Lower lobe of right lung (tissue), 2 donors: ENCODE measurements around the gene WDR45B. TPM values are rescaled to one million over a fixed set of nuclear protein-coding genes. Genes with fewer than 3 reads are reported as not detected.
A peak's percentile ranks its signal among the peaks of the same experiment; 100 is the strongest.
"Not testable (repeated sequence)": the region's sequence is repeated elsewhere in the genome, so short reads cannot be mapped to it uniquely, and the experiment has no call there.

Experiments
- ATAC-seq, 2 donors: fragments of 200-7000 bp; cut with Tn5 transposase; one replicate each; pipeline ENCODE4 v1.9.1; 2020 to 2022; ENCODE audit warnings: mild to moderate bottlenecking in 2 of 2, moderate library complexity in 2 of 2
- DNase-seq: peaks from one replicate; pipeline ENCODE4 v3.0.0-alpha.2; 2020
- H3K27ac ChIP-seq: fragments of 200-600 bp; one replicate; pipeline ENCODE4 v1.8.0; 2022
- H3K27me3 ChIP-seq: fragments of 200-600 bp; one replicate; pipeline ENCODE4 v1.8.0; 2022; ENCODE audit warnings: low read depth
- H3K36me3 ChIP-seq: fragments of 200-600 bp; one replicate; pipeline ENCODE4 v1.8.0; 2022; ENCODE audit warnings: mild to moderate bottlenecking
- H3K4me1 ChIP-seq: fragments of 200-600 bp; one replicate; pipeline ENCODE4 v1.8.0; 2022
- H3K4me3 ChIP-seq: fragments of 200-600 bp; one replicate; pipeline ENCODE4 v1.8.0; 2022; ENCODE audit warnings: mild to moderate bottlenecking
- H3K9me3 ChIP-seq: fragments of 200-600 bp; one replicate; pipeline ENCODE4 v1.8.0; 2022
- intact Hi-C: fragments of 100-400 bp; cut with DNase I; formaldehyde crosslinking; loops from one replicate; pipeline ENCODE4 v1.11.0; 2022
- total RNA-seq: library from RNA; stranded (reverse); fragmentation: NEBNext Ultra II Directional; extraction: Animal tissue kit (Norgen Biotek cat#: 25700); gene quantifications from one replicate; pipeline ENCODE4 v1.2.1, GENCODE V29; 2021
- TF ChIP-seq, protein P1 (sequence below): fragments of 200-600 bp; IDR thresholded peaks from one replicate; pipeline ENCODE4 v1.8.0; 2022; ENCODE audit warnings: antibody characterized with exemption, mild to moderate bottlenecking
- donor health status: DM: no; HTN: yes; CAD: no; lungs with severe emphysema.

Gene WDR45B
- total RNA-seq, 1 donor from 2014 or later: 66.1 TPM

DNA sequence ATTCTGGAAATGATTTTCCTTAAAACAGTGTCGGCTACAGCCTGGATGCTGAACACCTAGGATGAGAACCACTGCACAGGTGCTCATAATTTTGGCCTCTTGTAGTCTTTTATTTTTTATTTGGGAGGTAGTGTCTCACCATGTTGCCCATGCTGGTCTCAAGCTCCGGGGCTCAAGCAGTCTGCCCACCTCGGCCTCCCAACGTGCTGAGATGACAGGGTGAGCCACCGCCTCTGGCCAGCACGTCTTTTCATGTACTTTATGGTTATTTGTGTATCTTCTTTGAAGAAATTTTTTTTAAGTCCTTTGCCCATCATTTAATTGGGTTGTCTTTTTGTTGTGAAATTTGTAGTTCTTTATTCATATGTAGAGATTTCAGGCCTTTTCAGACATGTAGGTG is 58.0 kb downstream of the WDR45B start:
- peaks cover 23% of the 10 kb centered on the region for H3K36me3 ChIP-seq
- TF ChIP-seq, protein P1, sequence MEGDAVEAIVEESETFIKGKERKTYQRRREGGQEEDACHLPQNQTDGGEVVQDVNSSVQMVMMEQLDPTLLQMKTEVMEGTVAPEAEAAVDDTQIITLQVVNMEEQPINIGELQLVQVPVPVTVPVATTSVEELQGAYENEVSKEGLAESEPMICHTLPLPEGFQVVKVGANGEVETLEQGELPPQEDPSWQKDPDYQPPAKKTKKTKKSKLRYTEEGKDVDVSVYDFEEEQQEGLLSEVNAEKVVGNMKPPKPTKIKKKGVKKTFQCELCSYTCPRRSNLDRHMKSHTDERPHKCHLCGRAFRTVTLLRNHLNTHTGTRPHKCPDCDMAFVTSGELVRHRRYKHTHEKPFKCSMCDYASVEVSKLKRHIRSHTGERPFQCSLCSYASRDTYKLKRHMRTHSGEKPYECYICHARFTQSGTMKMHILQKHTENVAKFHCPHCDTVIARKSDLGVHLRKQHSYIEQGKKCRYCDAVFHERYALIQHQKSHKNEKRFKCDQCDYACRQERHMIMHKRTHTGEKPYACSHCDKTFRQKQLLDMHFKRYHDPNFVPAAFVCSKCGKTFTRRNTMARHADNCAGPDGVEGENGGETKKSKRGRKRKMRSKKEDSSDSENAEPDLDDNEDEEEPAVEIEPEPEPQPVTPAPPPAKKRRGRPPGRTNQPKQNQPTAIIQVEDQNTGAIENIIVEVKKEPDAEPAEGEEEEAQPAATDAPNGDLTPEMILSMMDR: no peak
- intact Hi-C loops: no loop called here
- DNase-seq: peak; percentile 36
- H3K27ac ChIP-seq: peak overlapping the region; percentile 89
- ATAC-seq: no peak
- no peak overlapping the region for H3K4me3 ChIP-seq
- peaks cover 46% of the 10 kb centered on the region for H3K4me1 ChIP-seq
- H3K9me3 ChIP-seq: no peaks in the 10 kb centered on the region
- no peaks in the 10 kb centered on the region for H3K27me3 ChIP-seq

DNA sequence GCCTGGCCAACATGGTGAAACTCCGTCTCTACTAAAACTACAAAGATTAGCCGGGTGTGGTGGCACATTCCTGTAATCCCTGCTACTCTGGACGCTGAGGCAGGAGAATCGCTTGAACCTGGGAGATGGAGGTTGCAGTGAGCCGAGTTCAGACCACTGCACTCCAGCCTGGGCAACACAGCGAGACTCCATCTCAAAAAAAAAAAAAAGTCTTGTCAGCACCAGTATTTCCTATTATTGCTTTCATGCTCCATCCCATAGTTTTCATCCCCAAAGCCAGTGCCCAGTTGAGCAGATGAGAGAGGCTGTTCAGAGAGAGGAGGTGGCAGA is 58.4 kb downstream of the WDR45B start:
- H3K27ac ChIP-seq: no peak overlapping the region
- H3K4me1 ChIP-seq: peaks cover 46% of the 10 kb centered on the region
- DNase-seq: peak; percentile 25
- TF ChIP-seq, protein P1: no peak
- H3K27me3 ChIP-seq: no peaks in the 10 kb centered on the region
- no peak overlapping the region for H3K4me3 ChIP-seq
- no peaks in the 10 kb centered on the region for H3K9me3 ChIP-seq
- no peak for ATAC-seq
- H3K36me3 ChIP-seq: peaks cover 25% of the 10 kb centered on the region
- intact Hi-C loops: no loop called here

DNA sequence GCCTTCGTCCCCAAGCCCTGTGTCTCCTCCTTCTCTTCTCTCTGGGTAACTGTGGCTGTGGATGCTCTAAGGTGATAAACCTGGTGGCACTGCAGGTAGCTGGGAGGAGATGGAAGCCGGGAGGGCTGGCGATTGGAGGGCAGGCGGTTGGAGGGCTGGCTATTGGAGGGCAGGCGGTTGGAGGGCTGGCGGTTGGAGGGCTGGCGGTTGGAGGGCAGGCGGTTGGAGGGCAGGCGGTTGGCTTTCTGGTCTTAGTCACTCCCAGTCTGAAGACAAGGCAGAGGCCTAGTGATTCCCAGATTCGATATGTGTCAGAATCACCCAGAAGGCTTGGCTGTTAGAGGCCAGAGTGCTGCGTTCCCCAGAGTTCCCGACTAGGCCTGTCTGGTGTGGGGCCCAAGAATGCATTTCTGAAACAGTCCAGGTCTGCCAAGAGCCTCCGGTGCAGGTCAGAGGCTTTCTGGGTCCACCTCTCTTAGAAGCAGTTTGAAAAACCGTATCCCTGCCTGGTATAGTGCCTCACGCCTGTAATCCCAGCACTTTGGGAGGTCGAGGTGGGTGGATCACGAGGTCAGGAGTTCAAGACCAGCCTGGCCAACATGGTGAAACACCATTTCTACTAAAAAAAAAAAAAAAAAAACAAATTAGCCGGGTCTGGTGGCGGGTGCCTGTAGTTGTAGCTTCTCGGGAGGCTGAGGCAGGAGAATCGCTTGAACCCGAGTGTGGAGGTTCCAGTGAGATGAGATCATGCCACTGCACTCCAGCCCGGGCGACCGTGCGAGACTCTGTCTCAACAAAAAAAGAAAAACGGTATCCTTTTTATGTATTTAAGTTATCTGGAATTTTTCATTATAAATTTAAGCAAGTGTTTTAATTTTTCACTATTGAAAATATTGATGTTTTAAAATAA is 59.7 kb downstream of the WDR45B start:
- no peak overlapping the region for H3K27ac ChIP-seq
- no peak for DNase-seq
- intact Hi-C loops: no loop called here
- ATAC-seq: no peak
- TF ChIP-seq, protein P1: no peak
- H3K36me3 ChIP-seq: peaks cover 37% of the 10 kb centered on the region
- H3K4me1 ChIP-seq: peaks cover 35% of the 10 kb centered on the region
- no peak overlapping the region for H3K4me3 ChIP-seq
- H3K9me3 ChIP-seq: no peaks in the 10 kb centered on the region
- H3K27me3 ChIP-seq: no peaks in the 10 kb centered on the region

DNA sequence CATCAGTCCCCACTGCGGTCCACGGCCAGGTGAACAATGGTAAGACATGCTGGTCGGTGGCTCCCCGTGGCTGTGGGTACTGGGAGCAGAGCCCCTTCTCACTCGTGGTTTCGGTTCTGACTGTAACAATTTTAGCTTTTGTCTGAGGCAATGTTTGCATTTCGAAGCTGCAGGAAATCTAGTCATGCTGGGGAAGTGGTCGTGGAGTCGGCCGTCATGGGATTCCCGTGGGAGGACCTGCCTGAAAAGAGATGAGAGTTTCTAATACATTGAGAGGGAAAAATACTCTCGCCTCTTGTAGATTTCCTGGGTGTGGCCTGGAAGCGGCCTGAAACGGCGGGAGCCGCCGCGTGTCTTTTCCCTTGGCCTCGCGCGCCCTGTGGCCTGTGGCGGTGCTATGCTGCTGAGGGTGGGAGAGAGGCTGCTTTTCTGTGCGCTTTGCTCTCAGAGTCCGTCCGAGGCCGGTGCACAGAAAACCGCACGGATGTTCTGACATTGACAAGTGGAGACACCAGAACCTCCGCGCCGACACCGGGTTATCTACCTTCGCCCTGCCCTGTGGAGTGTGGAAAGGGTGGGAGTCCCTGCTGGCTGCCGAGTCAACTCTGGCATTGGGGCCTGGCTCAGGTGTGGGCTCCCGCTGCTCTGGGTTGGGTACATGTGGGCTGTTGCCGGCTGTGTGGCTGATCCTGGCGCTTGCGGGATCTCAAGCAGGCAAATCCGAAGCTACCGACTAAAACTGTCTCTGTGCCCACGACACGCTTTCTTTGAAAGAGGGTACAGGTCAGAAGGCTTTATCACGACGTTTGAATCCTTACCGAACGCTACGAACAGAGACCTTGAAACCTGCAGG is 60.8 kb downstream of the WDR45B start:
- Histone ChIP-seq H3K27ac (no peak overlapping the region), H3K9me3 (no peaks in the 10 kb centered on the region), H3K4me3 (no peak overlapping the region), H3K4me1 (peaks cover 26% of the 10 kb centered on the region), H3K36me3 (peaks cover 45% of the 10 kb centered on the region), H3K27me3 (no peaks in the 10 kb centered on the region)
- no peak for ATAC-seq
- intact Hi-C loops: no loop called here
- TF ChIP-seq, protein P1: no peak
- peak; percentile 73 for DNase-seq

DNA sequence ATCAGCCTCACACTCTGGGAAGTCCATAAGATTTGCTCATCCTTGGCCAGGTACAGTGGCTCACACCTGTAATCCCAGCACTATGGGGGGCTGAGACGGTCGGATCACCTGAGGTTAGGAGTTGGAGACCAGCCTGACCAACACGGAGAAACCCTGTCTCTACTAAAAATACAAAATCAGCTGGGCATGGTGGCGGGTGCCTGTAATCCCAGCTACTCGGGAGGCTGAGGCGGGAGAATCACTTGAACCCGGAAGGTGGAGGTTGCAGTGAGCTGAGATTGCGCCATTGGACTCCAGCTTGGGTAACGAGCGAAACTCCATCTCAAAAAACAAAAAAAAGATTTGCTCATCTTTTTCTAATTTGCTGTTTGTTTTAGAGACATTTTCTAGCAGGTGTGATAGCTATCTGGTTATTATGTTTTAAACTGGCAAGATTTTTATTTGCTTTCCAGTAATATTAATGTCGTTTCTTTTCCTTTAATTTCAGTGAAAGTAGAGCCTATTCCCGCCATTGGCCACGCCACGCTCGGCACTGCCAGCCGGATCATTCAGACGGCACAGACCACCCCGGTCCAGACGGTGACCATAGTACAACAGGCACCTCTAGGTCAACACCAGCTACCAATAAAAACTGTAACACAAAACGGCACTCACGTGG is 61.5 kb downstream of the WDR45B start:
- H3K36me3 ChIP-seq: peaks cover 53% of the 10 kb centered on the region
- no peak for ATAC-seq
- no peaks in the 10 kb centered on the region for H3K9me3 ChIP-seq
- no peaks in the 10 kb centered on the region for H3K27me3 ChIP-seq
- peaks cover 19% of the 10 kb centered on the region for H3K4me1 ChIP-seq
- H3K27ac ChIP-seq: no peak overlapping the region
- intact Hi-C loops: no loop called here
- TF ChIP-seq, protein P1: no peak
- no peak for DNase-seq
- no peak overlapping the region for H3K4me3 ChIP-seq

DNA sequence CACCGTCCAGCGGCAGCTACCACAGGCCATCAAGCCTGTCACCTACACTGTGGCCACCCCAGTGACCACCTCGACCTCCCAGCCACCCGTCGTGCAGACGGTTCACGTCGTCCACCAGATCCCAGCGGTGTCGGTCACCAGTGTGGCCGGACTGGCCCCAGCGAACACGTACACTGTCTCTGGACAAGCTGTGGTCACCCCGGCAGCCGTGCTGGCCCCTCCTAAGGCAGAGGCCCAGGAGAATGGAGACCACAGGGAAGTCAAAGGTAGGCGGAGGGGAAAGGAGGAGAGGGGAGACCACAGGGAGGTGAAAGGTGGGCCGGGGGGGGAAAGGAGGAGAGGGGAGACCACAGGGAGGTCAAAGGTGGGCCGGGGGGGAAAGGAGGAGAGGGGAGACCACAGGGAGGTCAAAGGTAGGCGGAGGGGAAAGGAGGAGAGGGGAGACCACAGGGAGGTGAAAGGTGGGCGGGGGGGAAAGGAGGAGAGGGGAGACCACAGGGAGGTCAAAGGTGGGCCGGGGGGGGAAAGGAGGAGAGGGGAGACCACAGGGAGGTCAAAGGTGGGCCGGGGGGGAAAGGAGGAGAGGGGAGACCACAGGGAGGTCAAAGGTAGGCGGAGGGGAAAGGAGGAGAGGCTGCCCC is 62.2 kb downstream of the WDR45B start:
- ATAC-seq, intact Hi-C loops, H3K9me3 ChIP-seq, H3K4me3 ChIP-seq, H3K27me3 ChIP-seq: not testable (repeated sequence)
- Histone ChIP-seq H3K4me1 (peaks cover 12% of the 10 kb centered on the region), H3K27ac (peak overlapping the region; percentile 18), H3K36me3 (peaks cover 57% of the 10 kb centered on the region)
- DNase-seq: peak; percentile 82
